ENCODE results near the gene TSGA10. TPM values are rescaled to one million over a fixed set of nuclear protein-coding genes. Genes with fewer than 3 reads are reported as not detected.
A peak's percentile ranks its signal among the peaks of the same experiment; 100 is the strongest.

The TSGA10 gene
- total RNA-seq, 2 experiments from 2014 or later, result 10.6 to 11.0 TPM

- ATAC-seq (ENCODE audit: poor library complexity) (no peak), DNase-seq (peak in 2 of 14 experiments; percentile 5 to 13)
- TF ChIP-seq, protein P1, sequence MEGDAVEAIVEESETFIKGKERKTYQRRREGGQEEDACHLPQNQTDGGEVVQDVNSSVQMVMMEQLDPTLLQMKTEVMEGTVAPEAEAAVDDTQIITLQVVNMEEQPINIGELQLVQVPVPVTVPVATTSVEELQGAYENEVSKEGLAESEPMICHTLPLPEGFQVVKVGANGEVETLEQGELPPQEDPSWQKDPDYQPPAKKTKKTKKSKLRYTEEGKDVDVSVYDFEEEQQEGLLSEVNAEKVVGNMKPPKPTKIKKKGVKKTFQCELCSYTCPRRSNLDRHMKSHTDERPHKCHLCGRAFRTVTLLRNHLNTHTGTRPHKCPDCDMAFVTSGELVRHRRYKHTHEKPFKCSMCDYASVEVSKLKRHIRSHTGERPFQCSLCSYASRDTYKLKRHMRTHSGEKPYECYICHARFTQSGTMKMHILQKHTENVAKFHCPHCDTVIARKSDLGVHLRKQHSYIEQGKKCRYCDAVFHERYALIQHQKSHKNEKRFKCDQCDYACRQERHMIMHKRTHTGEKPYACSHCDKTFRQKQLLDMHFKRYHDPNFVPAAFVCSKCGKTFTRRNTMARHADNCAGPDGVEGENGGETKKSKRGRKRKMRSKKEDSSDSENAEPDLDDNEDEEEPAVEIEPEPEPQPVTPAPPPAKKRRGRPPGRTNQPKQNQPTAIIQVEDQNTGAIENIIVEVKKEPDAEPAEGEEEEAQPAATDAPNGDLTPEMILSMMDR (IDR thresholded peaks at IDR 0.05), result no peak
- no peak overlapping the region for H3K4me3 Mint-ChIP-seq
- H3K27me3 Mint-ChIP-seq, result no peaks in the 10 kb centered on the region
- Histone ChIP-seq H3K27me3 (ENCODE audit: control insufficient read depth in 1 of 2, insufficient read depth in 2 of 2, low read length in 2 of 2) (no peaks in the 10 kb centered on the region), H3K4me1 (ENCODE audit: insufficient read depth, low read length) (no peaks in the 10 kb centered on the region), H3K27ac (ENCODE audit: low read depth in 1 of 2, low read length in 2 of 2) (no peak overlapping the region), H3K4me3 (ENCODE audit: low read length) (no peak overlapping the region), H3K36me3 (ENCODE audit: insufficient read depth, low read length) (no peaks in the 10 kb centered on the region), H3K9me3 (ENCODE audit: control insufficient read depth in 1 of 2, insufficient read depth in 1 of 2, low read length in 2 of 2) (no peaks in the 10 kb centered on the region)
- peaks cover 4% of the 10 kb centered on the region for H3K36me3 Mint-ChIP-seq (ENCODE audit: low read depth)
- CTCF ChIA-PET, result no interaction called here
- no peaks in the 10 kb centered on the region for H3K9me3 Mint-ChIP-seq
- peaks cover 5% of the 10 kb centered on the region for H3K4me1 Mint-ChIP-seq (ENCODE audit: low read depth)
- H3K27ac Mint-ChIP-seq, result peak overlapping the region; percentile 14
- POLR2A ChIA-PET, result interaction anchor here (0.8 kb wide), 1 partner anchor 40 kb away, joined by 3 read pairs; the partner anchor contains the start of gene C2orf15
- intact Hi-C loops (cut with DNase I, micrococcal nuclease), result no loop called here
Measured at GRCh38 chr2:99101697-99102096, 53.0 kb downstream of the TSGA10 start.

DNA sequence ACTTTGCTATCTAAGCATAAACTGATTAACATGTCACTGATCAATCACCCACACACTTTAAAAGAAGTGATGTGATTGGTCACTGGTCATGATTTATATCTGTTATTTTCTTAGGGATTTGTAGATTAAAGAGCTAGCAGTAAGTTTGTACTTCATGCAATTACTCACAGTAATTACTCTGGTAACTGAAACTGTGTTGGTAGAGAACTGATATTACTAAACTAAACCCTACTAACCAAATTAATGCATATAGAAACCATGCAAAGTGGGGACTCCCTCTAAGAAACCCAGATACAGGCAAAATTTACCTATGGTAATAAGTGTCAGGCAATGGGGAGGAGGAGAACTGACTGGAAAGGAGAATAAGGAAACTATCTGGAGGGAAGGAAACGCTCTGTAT lies 58.0 kb downstream of the TSGA10 start:
- Histone ChIP-seq H3K27ac (ENCODE audit: low read depth in 1 of 2, low read length in 2 of 2) (no peak overlapping the region), H3K4me1 (ENCODE audit: insufficient read depth, low read length) (no peaks in the 10 kb centered on the region), H3K4me3 (ENCODE audit: low read length) (no peak overlapping the region), H3K27me3 (ENCODE audit: control insufficient read depth in 1 of 2, insufficient read depth in 2 of 2, low read length in 2 of 2) (no peaks in the 10 kb centered on the region), H3K9me3 (ENCODE audit: control insufficient read depth in 1 of 2, insufficient read depth in 1 of 2, low read length in 2 of 2) (no peaks in the 10 kb centered on the region), H3K36me3 (ENCODE audit: insufficient read depth, low read length) (no peaks in the 10 kb centered on the region)
- DNase-seq (no peak), ATAC-seq (ENCODE audit: poor library complexity) (no peak)
- no peaks in the 10 kb centered on the region for H3K27me3 Mint-ChIP-seq
- no peaks in the 10 kb centered on the region for H3K36me3 Mint-ChIP-seq (ENCODE audit: low read depth)
- intact Hi-C loops (cut with DNase I, micrococcal nuclease), result no loop called here
- ChIA-PET CTCF (interaction anchor here (1.0 kb wide), 1 partner anchor 15 kb away, joined by 3 read pairs; no protein-coding TSS in a partner anchor), POLR2A (interaction anchor here (0.6 kb wide), 1 partner anchor 218 kb away, joined by 3 read pairs; no protein-coding TSS in a partner anchor)
- H3K4me1 Mint-ChIP-seq (ENCODE audit: low read depth), result peaks cover 4% of the 10 kb centered on the region
- no peak overlapping the region for H3K27ac Mint-ChIP-seq
- no peak overlapping the region for H3K4me3 Mint-ChIP-seq
- TF ChIP-seq, protein P1 (IDR thresholded peaks at IDR 0.05), result no peak
- H3K9me3 Mint-ChIP-seq, result peaks cover 2% of the 10 kb centered on the region

DNA sequence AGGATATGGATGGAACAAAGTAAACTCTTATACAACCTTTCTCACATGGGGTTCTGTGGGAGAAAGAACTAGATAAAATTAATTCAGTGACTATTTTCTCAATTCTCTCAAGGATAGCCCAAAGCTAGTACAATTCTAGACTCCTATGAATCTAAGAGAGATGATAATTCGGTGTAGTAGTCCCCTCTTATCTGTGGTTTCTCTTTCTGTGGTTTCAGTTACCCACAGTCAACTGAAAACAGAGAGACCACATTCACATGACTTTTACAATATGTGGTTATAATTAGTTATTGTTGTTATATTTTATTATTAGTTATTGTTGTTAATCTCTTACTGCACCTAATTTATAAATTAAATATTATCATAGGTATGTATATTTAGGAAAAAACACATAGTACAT lies 66.7 kb downstream of the TSGA10 start:
- ChIA-PET POLR2A (no interaction called here), CTCF (no interaction called here)
- no peaks in the 10 kb centered on the region for H3K36me3 ChIP-seq (ENCODE audit: insufficient read depth, low read length)
- no peaks in the 10 kb centered on the region for H3K4me1 ChIP-seq (ENCODE audit: insufficient read depth, low read length)
- Mint-ChIP-seq H3K36me3 (ENCODE audit: low read depth) (no peaks in the 10 kb centered on the region), H3K4me3 (no peak overlapping the region), H3K4me1 (ENCODE audit: low read depth) (peaks cover 7% of the 10 kb centered on the region), H3K27ac (no peak overlapping the region), H3K27me3 (peaks cover 11% of the 10 kb centered on the region), H3K9me3 (peaks cover 2% of the 10 kb centered on the region)
- H3K4me3 ChIP-seq (ENCODE audit: low read length), result no peak overlapping the region
- H3K27ac ChIP-seq (ENCODE audit: low read depth in 1 of 2, low read length in 2 of 2), result no peak overlapping the region
- intact Hi-C loops (cut with DNase I, micrococcal nuclease), result no loop called here
- DNase-seq, result peak in 1 of 14 experiments; percentile 19
- TF ChIP-seq, protein P1 (IDR thresholded peaks at IDR 0.05), result no peak
- no peak for ATAC-seq (ENCODE audit: poor library complexity)
- H3K27me3 ChIP-seq (ENCODE audit: control insufficient read depth in 1 of 2, insufficient read depth in 2 of 2, low read length in 2 of 2), result no peaks in the 10 kb centered on the region
- H3K9me3 ChIP-seq (ENCODE audit: control insufficient read depth in 1 of 2, insufficient read depth in 1 of 2, low read length in 2 of 2), result no peaks in the 10 kb centered on the region
